B cell (primary cell): ENCODE results near the gene CAMTA1. TPM values are rescaled to one million over a fixed set of nuclear protein-coding genes. Genes with fewer than 3 reads are reported as not detected.

Experiments used
- ATAC-seq: fragments of 200-7000 bp; cut with Tn5 transposase; one replicate; pipeline ENCODE4 v1.10.0; 2021; ENCODE audit warnings: low read depth, mild to moderate bottlenecking, moderate number of reproducible peaks, moderate library complexity
- CTCF ChIA-PET: fragments of 350-600 bp; sonication (Branson Sonifier 250); formaldehyde crosslinking; loops from one replicate; lab custom pipeline; 2021; ENCODE audit warnings: antibody characterized with exemption, inconsistent platforms; lab: Charles Lee
- POLR2A ChIA-PET: fragments of 350-600 bp; sonication (Branson Sonifier 250); formaldehyde crosslinking; loops from one replicate; lab custom pipeline; 2021; ENCODE audit warnings: antibody characterized with exemption; lab: Charles Lee
- DNase-seq: peaks from one replicate; pipeline ENCODE4 v3.0.0; 2013
- H2AFZ ChIP-seq: 2 replicates; pipeline ENCODE4 v1.6.1; 2012; ENCODE audit warnings: mild to moderate bottlenecking, low read depth, low read length; ENCODE audit not compliant: insufficient read depth, poor library complexity, severe bottlenecking
- H3K27ac ChIP-seq, 2 donors: 1 replicate in 1 of 2; 2 replicates in 1 of 2; pipeline ENCODE4 v1.5.1; 2012 to 2013; ENCODE audit warnings: low read length in 2 of 2, mild to moderate bottlenecking in 2 of 2, moderate library complexity in 1 of 2
- H3K27me3 ChIP-seq, 4 experiments: fragments of 200-600 bp in 1 of 4; sonication (generic) in 1 of 4; replicated peaks in 1 of 4; 1 replicate in 2 of 4; 2 replicates in 2 of 4; pipeline versions ENCODE4 v1.6.1 to v1.7.0; 2013 to 2016; ENCODE audit warnings: low read length in 3 of 4, mild to moderate bottlenecking in 2 of 4, mixed read lengths in 1 of 4, moderate library complexity in 1 of 4; ENCODE audit not compliant: insufficient read depth in 4 of 4, control insufficient read depth in 3 of 4; ENCODE audit errors: control extremely low read depth in 1 of 4
- H3K36me3 ChIP-seq, 2 experiments: replicated peaks in 1 of 2; 1 replicate in 1 of 2; 2 replicates in 1 of 2; pipeline versions ENCODE4 v1.6.1 to v1.7.1; 2013; ENCODE audit warnings: low read length in 1 of 2; ENCODE audit not compliant: insufficient read depth in 2 of 2, control insufficient read depth in 1 of 2; ENCODE audit errors: control extremely low read depth in 1 of 2, extremely low read depth in 1 of 2
- H3K4me1 ChIP-seq, 2 donors: fragments of 200-600 bp in 1 of 2; sonication (generic) in 1 of 2; 1 replicate in 1 of 2; 2 replicates in 1 of 2; pipeline versions ENCODE4 v1.5.1 to v1.6.1; 2013 to 2017; ENCODE audit warnings: low read length in 2 of 2; ENCODE audit not compliant: control insufficient read depth in 2 of 2, insufficient read depth in 2 of 2
- H3K4me2 ChIP-seq: replicated peaks from 2 replicates; pipeline ENCODE3; 2012; ENCODE audit warnings: mild to moderate bottlenecking, low read depth, low read length; ENCODE audit not compliant: poor library complexity, severe bottlenecking
- H3K4me3 ChIP-seq, 5 experiments: fragments of 200-600 bp in 1 of 5; sonication (generic) in 1 of 5; 1 replicate in 3 of 5; 2 replicates in 2 of 5; pipeline versions ENCODE4 v1.5.1 to v1.7.0; 2011 to 2016; ENCODE audit warnings: low read length in 4 of 5, mild to moderate bottlenecking in 4 of 5, low read depth in 2 of 5, control low read depth in 1 of 5, moderate library complexity in 1 of 5; ENCODE audit not compliant: insufficient read depth in 1 of 5; ENCODE audit errors: control extremely low read depth in 1 of 5, extremely low read depth in 1 of 5
- H3K79me2 ChIP-seq: fragments of 200-600 bp; sonication (generic); one replicate; pipeline ENCODE4 v1.6.0; 2016; ENCODE audit warnings: low read length; ENCODE audit not compliant: control insufficient read depth, insufficient read depth
- H3K9ac ChIP-seq: fragments of 200-600 bp; sonication (generic); 2 replicates; pipeline ENCODE4 v1.6.1; 2017; ENCODE audit warnings: mild to moderate bottlenecking, low read length, moderate library complexity
- H3K9me3 ChIP-seq, 3 donors: one replicate each; pipeline versions ENCODE4 v1.6.1 to v1.7.1; 2013; ENCODE audit warnings: low read length in 2 of 3; ENCODE audit not compliant: control insufficient read depth in 2 of 3, insufficient read depth in 1 of 3; ENCODE audit errors: control extremely low read depth in 1 of 3
- H4K20me1 ChIP-seq: 2 replicates; pipeline ENCODE4 v1.6.0; 2012; ENCODE audit warnings: mild to moderate bottlenecking, low read length; ENCODE audit not compliant: insufficient read depth, control insufficient read depth, poor library complexity, severe bottlenecking
- H3K27ac Mint-ChIP-seq: one replicate; pipeline ENCODE4 v1.8.0; 2021; ENCODE audit warnings: mixed read lengths
- H3K27me3 Mint-ChIP-seq: one replicate; pipeline ENCODE4 v1.8.0; 2021; ENCODE audit warnings: mixed read lengths
- H3K4me1 Mint-ChIP-seq: one replicate; pipeline ENCODE4 v1.8.0; 2021; ENCODE audit warnings: mixed read lengths
- H3K4me3 Mint-ChIP-seq: one replicate; pipeline ENCODE4 v1.8.0; 2021; ENCODE audit warnings: mixed read lengths
- H3K9me3 Mint-ChIP-seq: one replicate; pipeline ENCODE4 v1.8.0; 2022; ENCODE audit warnings: mixed read lengths; ENCODE audit not compliant: insufficient read depth
- CTCF ChIP-seq: fragments of 200-600 bp; IDR thresholded peaks from one replicate; pipeline ENCODE4 v1.8.0; 2022; ENCODE audit warnings: antibody characterized with exemption, mild to moderate bottlenecking
- EZH2 ChIP-seq: IDR thresholded peaks from 2 replicates; pipeline ENCODE4 v1.6.1; 2012; ENCODE audit warnings: borderline replicate concordance, low read depth, mild to moderate bottlenecking, moderate library complexity, low read length; ENCODE audit not compliant: insufficient read depth, poor library complexity, severe bottlenecking
- WGBS: methylation state at CpG from one replicate; pipeline ENCODE4 v1.1.5; 2013; ENCODE audit warnings: missing lambda C conversion rate; ENCODE audit not compliant: insufficient coverage; 5-methylcytosine and 5-hydroxymethylcytosine counted together
- intact Hi-C: fragments of 100-400 bp; cut with micrococcal nuclease; formaldehyde crosslinking; loops from one replicate; pipeline ENCODE4 v1.10.0; 2022
- polyA plus RNA-seq: library from polyadenylated mRNA; depleted of rRNA; stranded (reverse); fragments of >200 nt; gene quantifications from 2 replicates; pipeline ENCODE4 v1.2.3, GENCODE V29; 2012
- total RNA-seq, 2 donors: library from RNA; stranded (reverse); fragments of 120-200 nt in 1 of 2; gene quantifications; 1 replicate in 1 of 2; 2 replicates in 1 of 2; pipeline versions ENCODE4 v1.2.3 to v1.2.4, GENCODE V29; 2013 to 2022

Gene CAMTA1
- total and polyA plus RNA-seq, 2 donors (not counting 1 experiment from before 2014, with no cell fraction given), result 42.2 to 45.7 TPM

- CTCF ChIA-PET, result interaction anchor here (1.8 to 18.9 kb wide), 4 partner anchors 10 to 238 kb away, joined by 3 to 504 read pairs (median 28); no protein-coding TSS in a partner anchor
- Histone ChIP-seq H3K9me3 (no peaks in the 10 kb centered on the region), H3K4me1 (peaks cover 4 to 11% of the 10 kb centered on the region in 2 donors), H4K20me1 (no peaks in the 10 kb centered on the region), H3K27me3 (peaks cover 0 to 7% (median 2%) of the 10 kb centered on the region in 4 experiments), H3K4me2 (no peak overlapping the region), H3K4me3 (no peak overlapping the region), H3K36me3 (no peaks in the 10 kb centered on the region), H3K9ac (no peak overlapping the region), H3K27ac (no peak overlapping the region), H3K79me2 (no peaks in the 10 kb centered on the region), H2AFZ (no peak overlapping the region)
- Mint-ChIP-seq H3K27me3 (peaks cover 6% of the 10 kb centered on the region), H3K27ac (no peak overlapping the region), H3K4me1 (peaks cover 5% of the 10 kb centered on the region), H3K4me3 (no peak overlapping the region), H3K9me3 (no peaks in the 10 kb centered on the region)
- 78% methylated on average over 2 of the region's 6 CpGs for WGBS
- DNase-seq, result no peak
- ATAC-seq, result no peak
- POLR2A ChIA-PET, result no interaction called here
- no peak for TF ChIP-seq EZH2
- TF ChIP-seq CTCF, result no peak
- intact Hi-C loops, result no loop called here
Measured at GRCh38 chr1:7666249-7666648, 881.0 kb downstream of the CAMTA1 start.

- WGBS, result 93% methylated on average over 8 of the region's 11 CpGs
- no peak overlapping the region for H3K27ac ChIP-seq
- no peak overlapping the region for H3K4me2 ChIP-seq
- peaks cover 6% of the 10 kb centered on the region for H3K4me1 Mint-ChIP-seq
- H3K27ac Mint-ChIP-seq, result no peak overlapping the region
- peaks cover 4 to 11% of the 10 kb centered on the region in 2 donors for H3K4me1 ChIP-seq
- CTCF ChIA-PET, result interaction anchor here (0.5 to 18.9 kb wide), 24 partner anchors 9 to 1107 kb away, joined by 3 to 504 read pairs (median 4); no protein-coding TSS in a partner anchor
- ATAC-seq, result no peak
- POLR2A ChIA-PET, result interaction anchor here (1.1 kb wide), 1 partner anchor 85 kb away, joined by 4 read pairs; no protein-coding TSS in a partner anchor
- no peak overlapping the region for H2AFZ ChIP-seq
- H3K9me3 ChIP-seq, result no peaks in the 10 kb centered on the region
- H3K9ac ChIP-seq, result no peak overlapping the region
- peaks cover 6% of the 10 kb centered on the region for H3K27me3 Mint-ChIP-seq
- no peaks in the 10 kb centered on the region for H3K9me3 Mint-ChIP-seq
- H3K4me3 ChIP-seq, result no peak overlapping the region
- no peaks in the 10 kb centered on the region for H4K20me1 ChIP-seq
- TF ChIP-seq EZH2, result no peak
- no peak for TF ChIP-seq CTCF
- DNase-seq, result no peak
- H3K79me2 ChIP-seq, result no peaks in the 10 kb centered on the region
- no peak overlapping the region for H3K4me3 Mint-ChIP-seq
- intact Hi-C loops, result loop anchor here (1.0 kb wide), 1 partner anchor 235 kb away; no protein-coding TSS in a partner anchor
- peaks cover 0 to 7% (median 2%) of the 10 kb centered on the region in 4 experiments for H3K27me3 ChIP-seq
- no peaks in the 10 kb centered on the region for H3K36me3 ChIP-seq
Measured at GRCh38 chr1:7667159-7667558, 881.9 kb downstream of the CAMTA1 start.
